Stimulated activated CD8-positive, alpha-beta memory T cell treated with anti-CD3 and anti-CD28 coated beads, Interleukin-7, amount 100 ng/mL, for 48 hours (primary cell): ENCODE results near the gene KLHDC7A.
"Not testable (repeated sequence)": the region's sequence is repeated elsewhere in the genome, so short reads cannot be mapped to it uniquely, and the experiment has no call there.

ENCODE experiments used
- DNase-seq, 2 donors: peaks; one replicate each; pipeline ENCODE4 v3.0.0-alpha.2; 2020; ENCODE audit warnings: low read depth in 1 of 2; ENCODE audit errors: extremely low read depth in 1 of 2

KLHDC7A gene

DNA sequence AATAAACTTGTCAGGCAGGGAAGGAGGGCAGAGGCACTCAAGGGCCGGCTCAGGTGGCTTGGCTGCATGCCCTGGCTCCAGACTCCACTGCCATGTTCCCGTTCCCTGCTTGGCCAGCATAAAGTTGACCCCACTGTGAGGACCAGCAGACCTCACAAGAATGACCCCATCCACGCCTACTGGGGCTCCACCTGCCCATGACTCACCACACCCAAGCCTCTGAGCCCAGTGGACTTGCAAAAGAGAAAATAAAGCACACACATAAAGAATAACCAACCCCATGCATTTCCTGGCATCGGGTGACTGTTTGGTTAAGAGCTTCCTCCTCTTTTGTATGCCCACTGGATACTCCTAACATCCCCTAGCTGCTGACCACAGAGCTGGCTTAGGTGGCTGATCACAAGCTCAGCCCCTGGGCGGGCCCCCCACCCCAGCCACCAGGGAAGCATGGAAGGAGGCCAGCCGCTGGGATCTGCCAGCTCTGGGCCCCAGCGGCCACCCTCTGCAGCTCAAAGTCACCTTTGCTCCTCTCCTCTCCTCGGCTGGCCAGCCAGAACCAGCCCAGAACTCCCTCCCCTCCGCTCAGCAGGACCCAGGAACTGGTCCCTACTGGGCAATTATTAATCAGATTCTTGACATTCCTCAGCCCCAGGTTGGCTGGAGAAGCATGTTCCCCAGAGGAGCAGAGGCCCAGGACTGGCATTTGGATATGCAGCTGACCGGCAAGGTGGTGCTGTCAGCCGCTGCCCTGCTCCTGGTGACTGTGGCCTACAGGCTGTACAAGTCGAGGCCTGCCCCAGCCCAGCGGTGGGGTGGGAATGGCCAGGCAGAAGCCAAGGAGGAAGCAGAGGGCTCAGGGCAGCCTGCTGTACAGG, at the start of gene KLHDC7A:
Gene KLHDC7A (plus strand): TSS at position 616 of the 875 bp plus-strand sequence. CDS start 52 bp downstream, at position 668.
- no peak for DNase-seq

DNA sequence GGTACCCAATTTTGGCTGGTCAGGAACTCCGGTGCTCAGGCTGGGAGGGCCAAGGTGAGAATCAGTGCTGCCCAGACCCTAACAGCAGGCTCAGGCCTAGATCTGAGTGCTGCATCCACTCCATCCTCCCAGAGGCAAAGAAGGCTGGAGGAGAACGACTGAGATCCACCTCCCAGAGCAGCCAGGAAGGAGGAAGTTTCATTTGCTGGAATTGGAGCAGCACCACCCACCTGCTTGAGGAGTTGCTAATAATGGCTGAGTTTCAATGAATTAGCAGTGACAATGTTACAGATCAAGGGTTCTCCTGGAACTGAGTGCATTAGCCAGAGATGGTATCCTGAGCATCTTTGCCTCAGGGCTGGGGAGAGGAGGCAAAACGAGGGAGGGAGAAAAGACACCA, 46.7 kb upstream of the KLHDC7A start:
- DNase-seq: no peak

DNA sequence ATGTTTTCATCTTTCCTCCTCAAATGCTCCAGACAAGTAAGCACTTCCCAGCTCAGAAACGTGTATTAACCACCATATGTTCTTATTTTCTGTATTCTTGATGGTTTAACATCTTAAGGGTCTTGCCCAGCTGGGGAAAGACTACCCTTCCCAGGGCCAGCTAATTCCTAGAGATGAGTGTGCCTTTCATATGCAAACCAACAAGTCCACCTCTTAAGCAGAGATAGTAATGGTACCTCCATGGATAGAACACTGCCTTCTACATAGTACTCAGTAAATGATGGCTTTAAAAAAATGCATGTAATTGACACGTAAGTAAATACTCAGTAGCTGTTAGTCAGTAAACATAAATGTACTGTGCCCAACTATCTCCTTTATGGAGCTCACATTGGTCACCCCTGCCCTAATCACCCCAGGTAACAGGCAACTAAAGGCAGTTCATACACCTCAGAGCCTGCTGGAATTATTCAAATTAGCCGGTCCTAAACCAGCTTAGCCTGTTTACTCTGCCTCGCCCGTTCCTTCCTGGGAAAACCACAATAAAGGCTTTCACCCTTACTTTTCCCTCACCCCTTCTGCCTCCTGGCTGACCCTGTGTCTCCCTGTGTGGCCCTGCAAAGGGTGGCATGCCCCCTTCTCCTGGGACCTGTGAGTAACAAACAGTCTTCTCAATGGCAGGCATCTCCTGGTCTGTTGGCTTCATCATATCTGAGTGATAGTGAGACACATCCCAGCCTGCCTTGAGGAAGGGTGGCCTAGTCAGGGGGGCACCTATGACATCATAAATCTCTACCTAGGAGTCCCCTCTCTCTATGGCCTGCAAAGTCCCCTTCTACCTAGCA, 40.1 kb upstream of the KLHDC7A start:
- DNase-seq: no peak

DNA sequence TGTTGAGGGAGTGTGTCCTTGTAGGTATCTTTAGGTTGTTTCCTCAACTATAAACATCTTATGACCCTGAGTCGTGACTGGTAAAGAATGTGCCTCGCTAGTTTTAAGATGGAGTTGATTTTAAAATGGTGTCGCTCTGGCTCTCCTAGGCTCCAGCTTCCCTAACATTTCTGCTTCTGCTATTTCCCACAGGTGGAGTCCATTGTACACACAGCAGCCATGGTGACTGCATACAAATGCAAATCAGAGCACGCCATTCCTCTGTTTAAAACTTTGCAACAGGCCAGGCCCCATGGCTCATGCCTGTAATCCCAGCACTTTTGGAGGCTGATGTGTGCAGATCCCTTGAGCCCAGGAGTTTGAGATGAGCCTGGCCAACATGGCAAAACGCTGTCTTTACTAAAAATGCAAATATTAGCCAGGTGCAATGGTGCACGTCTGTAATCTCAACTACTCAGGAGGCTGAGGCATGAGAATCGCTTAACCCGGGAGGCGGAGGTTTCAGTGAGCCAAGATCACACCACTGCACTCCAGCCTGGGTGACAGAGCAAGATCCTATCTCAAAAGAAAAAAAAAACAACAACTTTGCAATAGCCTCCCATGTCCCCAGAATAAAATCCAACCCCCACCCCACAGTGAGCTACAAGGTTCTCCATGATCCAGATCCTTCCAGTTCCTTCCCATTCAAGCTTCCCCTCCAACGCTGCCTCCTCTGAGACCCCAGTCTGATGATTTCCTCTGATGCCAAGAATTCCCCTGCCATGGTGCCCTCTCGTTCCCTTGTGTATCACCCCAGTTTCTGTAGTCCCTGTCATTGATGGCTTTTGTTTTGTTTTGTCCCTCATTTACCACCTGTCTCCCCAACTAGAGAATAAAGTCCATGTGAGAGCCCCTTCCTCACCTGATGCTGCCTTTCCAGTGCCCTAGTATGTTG, 36.9 kb upstream of the KLHDC7A start:
- no peak for DNase-seq

DNA sequence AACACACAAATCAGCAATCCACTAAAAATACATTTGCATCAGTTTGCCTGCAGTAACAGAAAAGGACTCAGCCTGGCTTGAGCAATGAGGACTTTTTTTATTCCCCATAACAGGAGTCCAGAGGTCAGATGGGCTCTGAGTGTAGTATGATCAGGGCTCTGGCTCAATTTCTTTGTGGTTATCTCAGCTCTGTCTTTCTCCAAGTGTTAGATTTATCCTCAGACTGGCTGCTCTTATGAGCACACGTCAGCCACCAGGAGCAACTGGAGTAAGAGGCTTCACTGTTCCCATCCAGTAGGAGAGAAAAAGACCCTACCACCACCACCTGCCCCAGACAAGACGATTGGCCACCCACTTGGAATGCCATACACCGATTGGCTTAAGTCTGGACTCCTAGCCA, 36.2 kb upstream of the KLHDC7A start:
- DNase-seq: no peak

DNA sequence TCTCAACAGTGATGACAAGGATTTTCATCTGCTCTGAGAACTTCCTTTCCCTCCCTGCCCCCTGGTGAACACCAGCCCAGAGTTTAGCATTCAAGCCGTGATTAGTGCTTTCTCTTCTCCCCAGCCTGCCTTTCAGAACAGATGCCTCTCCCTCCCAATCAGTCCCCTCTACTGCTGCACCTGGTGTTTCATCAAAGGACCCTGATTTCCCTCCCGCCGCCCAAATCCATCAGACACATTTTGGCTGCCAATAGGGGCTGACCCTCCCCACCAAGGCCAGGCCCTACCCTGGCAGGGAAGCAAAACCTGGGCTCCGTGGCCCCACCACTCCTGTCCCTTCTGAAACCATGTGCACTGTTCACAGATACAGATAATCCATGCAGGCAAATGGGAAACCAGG, 34.0 kb upstream of the KLHDC7A start:
- DNase-seq: no peak

DNA sequence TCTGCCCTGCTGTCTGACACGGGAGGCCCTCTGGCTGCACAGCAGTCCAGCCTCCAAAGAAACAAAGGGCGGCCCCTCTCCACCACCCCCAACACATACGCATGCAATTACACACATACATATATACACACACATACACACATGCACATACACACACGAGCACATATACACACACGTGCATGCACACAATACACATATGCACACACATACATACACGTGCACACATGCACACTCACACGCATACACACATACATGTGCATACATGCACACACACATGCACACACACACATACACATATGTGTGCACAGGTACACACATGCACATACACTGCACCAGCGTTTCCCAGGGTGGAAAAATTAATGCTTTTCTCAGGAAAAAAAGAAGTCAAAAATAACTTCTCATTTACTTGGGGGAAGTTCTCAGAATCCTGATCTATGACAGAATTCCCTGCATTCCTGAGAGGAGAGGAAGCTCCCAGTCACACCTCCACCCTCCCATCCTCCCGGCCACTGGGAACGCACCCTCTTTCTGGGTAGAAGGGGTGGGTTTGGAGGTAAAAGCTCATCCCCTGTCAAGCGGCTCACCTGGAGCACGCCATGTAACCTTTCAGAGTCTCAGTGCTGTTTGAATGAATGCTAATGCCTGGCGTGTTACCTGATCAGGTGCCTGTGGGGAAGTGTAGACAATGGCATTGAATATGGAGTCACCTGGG, 33.1 kb upstream of the KLHDC7A start:
- DNase-seq: no peak

DNA sequence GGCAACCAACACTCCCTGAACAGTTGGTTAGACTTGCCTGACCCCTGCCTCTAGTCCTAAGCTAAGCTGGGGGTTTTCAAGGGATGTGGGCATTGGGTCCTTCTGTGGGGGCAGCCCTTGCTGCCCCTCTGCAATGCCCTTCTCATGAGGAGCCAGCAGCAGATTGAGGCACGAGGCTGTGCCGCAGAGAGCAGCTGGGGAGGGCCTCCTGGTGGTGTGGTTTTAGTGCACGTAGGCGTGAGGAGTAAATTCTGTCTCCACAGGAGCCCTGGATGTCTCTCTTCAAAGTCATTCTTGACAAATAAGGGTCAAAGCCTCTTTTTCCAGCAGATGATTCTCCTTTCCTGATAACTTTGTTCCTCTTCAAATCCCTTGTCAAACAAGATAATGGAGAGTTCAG, 31.8 kb upstream of the KLHDC7A start:
- no peak for DNase-seq

DNA sequence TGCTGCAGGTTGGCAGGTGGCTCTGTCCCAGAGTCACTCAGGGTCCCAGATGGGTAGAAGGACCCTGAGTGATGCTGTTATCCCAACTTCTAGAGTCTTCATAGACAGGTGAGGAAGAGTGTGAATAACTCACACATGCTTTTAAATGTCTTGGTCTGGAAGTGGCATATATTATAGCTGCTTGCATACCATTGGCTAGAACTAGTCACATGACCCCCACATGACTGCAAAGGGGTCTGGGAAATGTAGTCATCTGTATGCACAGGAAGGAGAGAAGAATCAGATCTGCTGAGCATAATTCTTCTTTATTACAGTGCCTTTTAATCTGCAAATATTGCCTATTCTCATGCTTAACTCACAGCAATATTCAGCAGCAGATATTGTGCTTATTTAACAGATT, 28.2 kb upstream of the KLHDC7A start:
- DNase-seq: no peak

DNA sequence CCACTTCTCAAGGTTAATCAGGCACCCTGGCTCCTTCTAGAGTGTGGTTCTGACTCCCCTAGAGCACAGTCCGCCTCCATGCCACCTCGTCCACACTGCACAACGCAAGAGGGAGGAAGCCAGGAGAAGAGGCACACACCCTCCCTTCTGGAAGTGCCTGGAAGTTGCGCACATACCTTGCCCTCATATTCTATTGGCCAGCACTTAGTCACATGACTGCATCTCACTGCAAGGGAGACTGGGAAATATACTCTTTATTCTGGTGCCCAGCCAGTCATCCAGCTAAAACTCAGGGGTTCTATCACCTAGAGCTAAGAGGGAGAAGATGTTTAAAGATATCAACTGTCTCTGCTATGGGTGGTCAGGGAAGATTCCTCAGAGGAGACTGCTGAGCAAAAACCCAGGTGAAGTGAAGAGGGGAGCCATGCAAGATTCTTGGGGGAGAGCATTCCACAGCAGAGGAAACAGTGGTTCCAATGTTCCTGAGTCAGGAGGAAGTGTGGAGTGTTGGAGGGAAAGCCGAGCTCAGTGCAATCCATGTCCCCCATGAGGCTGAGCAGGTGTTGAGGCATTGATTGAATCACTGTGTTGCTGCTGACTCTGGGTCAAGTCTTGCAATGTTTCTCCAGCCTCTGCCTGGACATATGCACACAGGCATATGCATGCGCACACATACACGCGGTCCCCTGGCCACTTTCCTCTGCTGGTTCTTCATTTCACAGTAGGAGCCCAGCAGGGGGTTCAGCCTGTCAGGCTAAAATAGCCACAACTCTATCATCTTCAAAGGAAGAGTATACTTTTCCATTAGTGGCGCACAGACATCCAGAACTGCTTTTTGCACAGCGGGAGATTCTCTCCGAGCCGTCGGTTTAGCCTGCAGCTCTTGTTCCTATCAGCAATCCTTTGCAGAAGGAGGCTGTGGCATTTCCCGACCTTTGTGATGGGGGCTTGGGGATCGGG, 22.3 kb upstream of the KLHDC7A start:
- DNase-seq: no peak

DNA sequence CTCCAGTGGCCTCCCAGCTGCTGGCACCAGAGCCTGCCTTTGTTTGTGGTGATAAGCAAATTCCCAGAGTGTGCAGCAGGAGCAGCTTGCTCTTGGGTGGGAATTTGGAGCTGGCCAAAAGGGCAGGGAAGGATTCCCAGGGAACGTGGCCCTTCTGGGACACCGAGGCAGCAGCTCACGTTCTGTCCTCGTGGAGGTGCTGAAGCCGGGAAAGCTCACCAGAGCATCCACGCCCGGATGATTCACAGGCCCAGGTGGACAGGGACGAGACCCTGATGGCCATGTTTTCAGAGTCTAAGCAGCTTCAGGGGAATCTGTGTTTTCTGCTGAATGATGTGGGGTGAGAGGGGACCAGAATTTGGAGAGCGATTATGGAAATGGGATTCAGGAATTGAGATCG, 19.1 kb upstream of the KLHDC7A start:
- DNase-seq: no peak

DNA sequence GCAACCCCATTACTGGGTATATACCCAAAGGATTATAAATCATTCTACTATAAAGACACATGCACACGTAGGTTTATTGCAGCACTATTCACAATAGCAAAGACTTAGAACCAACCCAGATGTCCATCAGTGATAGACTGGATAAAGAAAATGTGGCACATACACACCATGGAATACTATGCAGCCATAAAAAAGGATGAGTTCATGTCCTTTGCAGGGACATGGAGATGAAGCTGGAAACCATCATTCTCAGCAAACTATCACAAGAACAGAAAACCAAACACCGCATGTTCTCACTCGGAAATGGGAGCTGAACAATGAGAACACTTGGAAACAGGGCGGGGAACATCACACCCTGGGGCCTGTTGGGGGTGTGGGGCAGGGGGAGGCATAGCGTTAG, 18.2 kb upstream of the KLHDC7A start:
- not testable (repeated sequence) for DNase-seq

DNA sequence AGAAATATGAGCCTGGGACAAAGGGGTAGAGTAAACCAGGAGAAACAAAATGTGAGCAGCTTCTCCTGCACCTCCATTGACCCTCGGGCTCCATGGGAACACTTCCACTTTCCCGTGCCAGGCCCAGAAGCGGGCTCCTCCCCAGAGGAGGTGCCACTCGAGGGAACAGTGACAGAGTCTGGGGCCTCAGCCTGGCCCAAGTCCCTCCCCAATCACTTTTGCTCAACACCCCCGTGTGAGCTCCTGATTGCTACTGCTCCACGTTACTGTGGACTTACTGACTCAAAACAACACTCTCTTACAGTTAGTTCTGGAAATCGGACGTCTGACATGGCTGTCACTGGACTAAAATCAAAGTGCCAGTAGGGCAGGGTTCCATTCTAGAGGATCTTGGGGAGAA, 17.7 kb upstream of the KLHDC7A start:
- no peak for DNase-seq

DNA sequence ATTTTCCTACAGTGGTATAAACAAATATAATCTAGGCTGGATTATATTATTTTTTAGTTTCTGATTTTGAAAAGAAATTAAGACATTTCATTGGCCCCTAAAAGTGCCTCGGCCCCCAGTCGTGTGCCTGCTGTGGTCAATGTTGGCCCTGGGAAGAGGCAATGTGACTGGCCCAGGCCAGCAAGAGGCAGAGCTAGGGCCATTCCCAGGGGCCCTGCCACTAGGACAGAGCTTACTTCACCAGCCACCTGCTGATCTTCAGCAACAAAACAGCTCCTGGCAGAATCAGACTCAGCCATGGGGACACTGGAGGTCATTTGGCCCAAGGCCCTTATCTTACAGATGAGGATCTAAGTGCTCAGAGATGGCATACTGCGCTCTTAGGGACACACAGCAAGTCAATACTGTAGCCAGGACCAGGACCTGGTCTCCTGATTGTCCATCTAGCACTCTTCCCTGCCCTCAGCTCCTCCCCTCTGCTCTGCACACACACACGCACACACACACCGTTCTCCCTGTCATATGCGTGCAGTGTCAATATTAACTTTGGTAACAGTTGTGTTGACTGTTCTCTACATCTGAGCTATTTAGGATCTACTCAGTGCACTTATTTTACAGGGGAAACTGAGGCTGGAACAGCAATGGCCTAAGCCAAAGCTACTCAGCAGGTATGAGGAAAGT, 16.6 kb upstream of the KLHDC7A start:
- DNase-seq: no peak

DNA sequence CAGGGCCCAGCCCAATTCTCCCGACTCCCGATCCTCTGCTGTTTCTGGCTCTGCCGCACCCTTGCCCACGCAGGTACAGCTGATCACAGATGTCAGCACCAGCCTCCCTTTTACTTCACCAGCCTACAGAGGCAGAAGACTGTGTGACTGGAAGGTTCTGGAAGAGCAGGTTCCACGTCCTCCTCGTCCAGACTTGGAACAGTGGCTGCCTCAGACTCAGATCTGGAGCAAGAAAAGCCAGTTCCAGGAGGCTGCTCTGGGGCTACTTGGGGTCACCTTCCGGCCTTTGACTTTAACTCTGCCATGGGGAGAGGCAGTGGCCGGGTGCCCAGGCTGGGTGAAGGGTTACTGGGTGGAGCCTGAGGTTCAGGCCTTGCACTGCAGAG, 16.1 kb upstream of the KLHDC7A start:
- DNase-seq: no peak

DNA sequence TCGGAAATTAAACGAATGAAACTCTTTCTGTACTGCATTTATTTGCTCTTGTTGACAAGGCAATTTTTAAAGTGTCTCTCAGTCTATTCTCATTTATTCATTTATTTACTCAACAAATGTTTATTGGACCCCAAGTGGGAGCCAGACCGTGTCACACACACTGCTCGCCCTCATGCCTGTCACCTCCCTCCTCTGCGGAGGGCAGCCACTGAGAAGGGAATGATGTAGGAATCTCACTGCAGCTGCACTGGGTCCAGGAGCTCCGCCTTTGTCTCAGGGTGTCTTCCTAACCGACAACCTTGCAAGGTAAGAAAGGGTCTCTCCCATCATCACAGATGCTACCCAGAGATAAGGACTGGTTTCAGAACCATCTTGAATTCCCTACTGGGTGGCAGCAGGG, 14.1 kb upstream of the KLHDC7A start:
- DNase-seq: no peak

DNA sequence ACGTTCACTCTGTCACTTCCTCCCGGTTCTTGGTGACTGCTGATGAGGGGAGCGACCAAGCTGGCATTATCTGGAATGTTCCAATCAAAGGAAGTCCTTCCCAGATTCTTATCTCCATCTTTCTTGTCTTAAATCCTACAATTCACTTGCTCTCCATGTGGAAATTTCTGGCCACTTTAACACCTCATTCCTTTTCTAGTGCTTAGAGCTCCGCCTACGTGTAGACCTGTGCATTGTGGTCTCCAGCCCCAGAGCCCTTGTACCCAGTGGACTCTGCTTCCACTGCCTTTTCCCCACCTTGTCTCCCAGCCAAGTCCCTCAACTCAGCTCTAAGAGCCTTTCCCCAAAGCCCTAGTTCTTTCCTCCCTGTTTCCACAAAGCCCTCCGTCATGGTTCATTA, 12.2 kb upstream of the KLHDC7A start:
- DNase-seq: no peak

DNA sequence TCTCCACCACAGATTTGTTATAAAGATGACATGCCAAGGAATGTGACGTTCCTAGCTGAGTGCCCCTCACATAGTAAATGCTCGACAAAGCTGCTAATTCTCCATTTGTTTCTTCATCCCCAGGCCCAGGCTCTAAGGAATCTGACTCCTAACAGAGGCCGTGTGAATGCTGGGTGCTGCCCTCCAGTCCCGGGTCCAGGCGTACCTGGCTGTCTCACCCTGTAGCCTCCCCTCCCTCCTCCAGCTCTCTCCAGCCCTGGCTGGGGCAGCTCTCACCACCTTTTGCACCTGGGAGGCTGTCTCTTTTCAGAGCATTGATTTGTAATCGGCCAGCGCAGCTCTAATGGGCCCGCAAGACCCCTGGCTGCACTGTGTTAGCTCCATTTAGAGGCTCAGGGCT, 11.2 kb upstream of the KLHDC7A start:
- DNase-seq: no peak
